ENCODE data around the gene CBL. TPM values are rescaled to one million over a fixed set of nuclear protein-coding genes. Genes with fewer than 3 reads are reported as not detected.
"Not testable (repeated sequence)": the region's sequence is repeated elsewhere in the genome, so short reads cannot be mapped to it uniquely, and the experiment has no call there.

The CBL gene
- total RNA-seq, 2 experiments from 2014 or later, result 45.0 to 47.0 TPM

- CTCF ChIA-PET, result interaction anchor here (1.5 kb wide), 1 partner anchor 18 kb away, joined by 5 read pairs; the partner anchor contains the start of gene CBL
- DNase-seq, result no peak
- no peaks in the 10 kb centered on the region for H3K36me3 Mint-ChIP-seq (ENCODE audit: low read depth)
- no peak overlapping the region for H3K27ac Mint-ChIP-seq
- H3K4me3 Mint-ChIP-seq, result no peak overlapping the region
- no peaks in the 10 kb centered on the region for H3K27me3 Mint-ChIP-seq
- H3K9me3 Mint-ChIP-seq, result no peaks in the 10 kb centered on the region
- no peaks in the 10 kb centered on the region for H3K4me1 Mint-ChIP-seq
- POLR2A ChIA-PET, result no interaction called here
Measured at GRCh38 chr11:119188067-119188466, 18.1 kb upstream of the CBL start.

GRCh38 chr11:119188887-119189286 lies 17.3 kb upstream of the CBL start:
- ChIA-PET CTCF (interaction anchor here (1.3 to 1.5 kb wide), 2 partner anchors 14 to 17 kb away, joined by 3 to 5 read pairs; partner anchors contain the start of gene CBL), POLR2A (interaction anchor here (1.3 kb wide), 1 partner anchor 20 kb away, joined by 3 read pairs; the partner anchor contains the start of gene NLRX1)
- no peak overlapping the region for H3K27ac Mint-ChIP-seq

GRCh38 chr11:119189393-119189792 lies 16.7 kb upstream of the CBL start:
- CTCF ChIA-PET, result interaction anchor here (1.3 kb wide), 1 partner anchor 13 kb away, joined by 3 read pairs; no protein-coding TSS in a partner anchor
- H3K36me3 Mint-ChIP-seq (ENCODE audit: low read depth), result no peaks in the 10 kb centered on the region
- no peak overlapping the region for H3K27ac Mint-ChIP-seq
- no peak for DNase-seq
- no peaks in the 10 kb centered on the region for H3K27me3 Mint-ChIP-seq
- H3K9me3 Mint-ChIP-seq, result no peaks in the 10 kb centered on the region
- POLR2A ChIA-PET, result interaction anchor here (1.3 kb wide), 1 partner anchor 20 kb away, joined by 3 read pairs; the partner anchor contains the start of gene NLRX1
- H3K4me3 Mint-ChIP-seq, result no peak overlapping the region
- H3K4me1 Mint-ChIP-seq, result no peaks in the 10 kb centered on the region

More at GRCh38 chr11:119188887-119189286, 17.3 kb upstream of the CBL start:
- no peak overlapping the region for H3K4me3 Mint-ChIP-seq
- no peaks in the 10 kb centered on the region for H3K36me3 Mint-ChIP-seq (ENCODE audit: low read depth)
- no peaks in the 10 kb centered on the region for H3K4me1 Mint-ChIP-seq
- no peaks in the 10 kb centered on the region for H3K27me3 Mint-ChIP-seq
- H3K9me3 Mint-ChIP-seq, result no peaks in the 10 kb centered on the region
- no peak for DNase-seq

- no peak overlapping the region for H3K4me3 Mint-ChIP-seq
- CTCF ChIA-PET, result interaction anchor here (0.8 to 1.5 kb wide), 3 partner anchors 13 to 134 kb away, joined by 3 read pairs; no protein-coding TSS in a partner anchor
- no peaks in the 10 kb centered on the region for H3K4me1 Mint-ChIP-seq
- POLR2A ChIA-PET, result interaction anchor here (1.0 to 1.3 kb wide), 2 partner anchors 22 to 42 kb away, joined by 3 read pairs; partner anchors contain the start of genes ABCG4 and NLRX1
- H3K36me3 Mint-ChIP-seq (ENCODE audit: low read depth), result no peaks in the 10 kb centered on the region
- H3K27ac Mint-ChIP-seq, result no peak overlapping the region
- no peak for DNase-seq
- H3K9me3 Mint-ChIP-seq, result no peaks in the 10 kb centered on the region
- H3K27me3 Mint-ChIP-seq, result peaks cover 6% of the 10 kb centered on the region
Measured at GRCh38 chr11:119190531-119190930, 15.6 kb upstream of the CBL start.

GRCh38 chr11:119191265-119191664 lies 14.9 kb upstream of the CBL start:
- CTCF ChIA-PET, result interaction anchor here (0.6 to 1.5 kb wide), 5 partner anchors 12 to 170 kb away, joined by 3 read pairs; no protein-coding TSS in a partner anchor
- H3K27ac Mint-ChIP-seq; H3K27me3 Mint-ChIP-seq; H3K4me3 Mint-ChIP-seq; H3K36me3 Mint-ChIP-seq (ENCODE audit: low read depth); DNase-seq; H3K4me1 Mint-ChIP-seq; H3K9me3 Mint-ChIP-seq: not testable (repeated sequence)
- POLR2A ChIA-PET, result interaction anchor here (1.0 kb wide), 1 partner anchor 43 kb away, joined by 3 read pairs; the partner anchor contains the start of gene ABCG4

GRCh38 chr11:119192111-119192510 lies 14.0 kb upstream of the CBL start:
- CTCF ChIA-PET, result no interaction called here
- Mint-ChIP-seq H3K27me3 (peaks cover 6% of the 10 kb centered on the region), H3K36me3 (ENCODE audit: low read depth) (no peaks in the 10 kb centered on the region), H3K4me1 (peaks cover 3% of the 10 kb centered on the region), H3K4me3 (no peak overlapping the region), H3K27ac (no peak overlapping the region), H3K9me3 (no peaks in the 10 kb centered on the region)
- no peak for DNase-seq
- POLR2A ChIA-PET, result no interaction called here

- Mint-ChIP-seq H3K27me3 (peaks cover 6% of the 10 kb centered on the region), H3K9me3 (no peaks in the 10 kb centered on the region), H3K4me1 (peaks cover 3% of the 10 kb centered on the region), H3K4me3 (no peak overlapping the region), H3K36me3 (ENCODE audit: low read depth) (no peaks in the 10 kb centered on the region), H3K27ac (no peak overlapping the region)
- ChIA-PET CTCF (no interaction called here), POLR2A (no interaction called here)
- no peak for DNase-seq
Measured at GRCh38 chr11:119193001-119193400, 13.1 kb upstream of the CBL start.

- ChIA-PET CTCF (no interaction called here), POLR2A (no interaction called here)
- peaks cover 3% of the 10 kb centered on the region for H3K4me1 Mint-ChIP-seq
- no peaks in the 10 kb centered on the region for H3K36me3 Mint-ChIP-seq (ENCODE audit: low read depth)
- H3K27me3 Mint-ChIP-seq, result peaks cover 6% of the 10 kb centered on the region
- H3K9me3 Mint-ChIP-seq, result no peaks in the 10 kb centered on the region
- no peak overlapping the region for H3K4me3 Mint-ChIP-seq
- DNase-seq, result no peak
- no peak overlapping the region for H3K27ac Mint-ChIP-seq
Measured at GRCh38 chr11:119193626-119194025, 12.5 kb upstream of the CBL start.

- H3K9me3 Mint-ChIP-seq, result no peaks in the 10 kb centered on the region
- ChIA-PET POLR2A (interaction anchor here (1.4 kb wide), 1 partner anchor 126 kb away, joined by 4 read pairs; no protein-coding TSS in a partner anchor), CTCF (interaction anchor here (0.5 to 3.7 kb wide), 8 partner anchors 25 to 143 kb away, joined by 3 to 30 read pairs (median 3); partner anchors contain the start of genes NLRX1 and VPS11)
- no peak overlapping the region for H3K4me3 Mint-ChIP-seq
- DNase-seq, result no peak
- H3K4me1 Mint-ChIP-seq, result peaks cover 3% of the 10 kb centered on the region
- H3K27me3 Mint-ChIP-seq, result peaks cover 6% of the 10 kb centered on the region
- H3K36me3 Mint-ChIP-seq (ENCODE audit: low read depth), result no peaks in the 10 kb centered on the region
- H3K27ac Mint-ChIP-seq, result no peak overlapping the region
Measured at GRCh38 chr11:119194811-119195440, 11.2 kb upstream of the CBL start.

- no peak for DNase-seq
- POLR2A ChIA-PET, result interaction anchor here (0.8 to 1.0 kb wide), 2 partner anchors 10 to 125 kb away, joined by 3 to 4 read pairs; no protein-coding TSS in a partner anchor
- CTCF ChIA-PET, result interaction anchor here (1.0 to 3.7 kb wide), 20 partner anchors 11 to 142 kb away, joined by 3 to 30 read pairs (median 5); partner anchors contain the start of genes C2CD2L, CBL, DPAGT1 and HMBS
- H3K9me3 Mint-ChIP-seq, result no peaks in the 10 kb centered on the region
- H3K27me3 Mint-ChIP-seq, result peaks cover 6% of the 10 kb centered on the region
- H3K36me3 Mint-ChIP-seq (ENCODE audit: low read depth), result no peaks in the 10 kb centered on the region
- H3K4me1 Mint-ChIP-seq, result peaks cover 3% of the 10 kb centered on the region
- H3K27ac Mint-ChIP-seq, result no peak overlapping the region
- no peak overlapping the region for H3K4me3 Mint-ChIP-seq
Measured at GRCh38 chr11:119195680-119196079, 10.5 kb upstream of the CBL start.

GRCh38 chr11:119196833-119197483 lies 9.2 kb upstream of the CBL start:
- peak; percentile 70 for DNase-seq
- Mint-ChIP-seq H3K9me3 (no peaks in the 10 kb centered on the region), H3K27me3 (peaks cover 6% of the 10 kb centered on the region), H3K4me3 (no peak overlapping the region), H3K4me1 (peaks cover 3% of the 10 kb centered on the region), H3K27ac (no peak overlapping the region), H3K36me3 (ENCODE audit: low read depth) (no peaks in the 10 kb centered on the region)
- POLR2A ChIA-PET, result interaction anchor here (0.8 to 1.0 kb wide), 5 partner anchors 28 to 199 kb away, joined by 3 to 6 read pairs (median 3); partner anchors contain the start of genes CENATAC and NLRX1
- CTCF ChIA-PET, result interaction anchor here (0.7 to 3.7 kb wide), 28 partner anchors 9 to 281 kb away, joined by 3 to 30 read pairs (median 5); partner anchors contain the start of genes C2CD2L, CBL, DPAGT1 and HINFP

GRCh38 chr11:119198925-119199324 lies 7.2 kb upstream of the CBL start:
- Mint-ChIP-seq H3K27me3 (peaks cover 6% of the 10 kb centered on the region), H3K4me3 (no peak overlapping the region), H3K27ac (no peak overlapping the region), H3K36me3 (ENCODE audit: low read depth) (no peaks in the 10 kb centered on the region), H3K9me3 (no peaks in the 10 kb centered on the region), H3K4me1 (peaks cover 3% of the 10 kb centered on the region)
- POLR2A ChIA-PET, result no interaction called here
- CTCF ChIA-PET, result no interaction called here
- DNase-seq, result no peak

- H3K4me3 Mint-ChIP-seq; H3K27ac Mint-ChIP-seq; H3K27me3 Mint-ChIP-seq; POLR2A ChIA-PET; DNase-seq; H3K9me3 Mint-ChIP-seq; H3K36me3 Mint-ChIP-seq (ENCODE audit: low read depth): not testable (repeated sequence)
- peaks cover 13% of the 10 kb centered on the region for H3K4me1 Mint-ChIP-seq
- CTCF ChIA-PET, result interaction anchor here (0.7 to 1.6 kb wide), 4 partner anchors 14 to 140 kb away, joined by 3 to 6 read pairs (median 4); partner anchors contain the start of gene NLRX1
Measured at GRCh38 chr11:119201236-119201635, 4.9 kb upstream of the CBL start.

All from activated CD4-positive, alpha-beta memory T cell treated with anti-CD3 and anti-CD28 coated beads, Interleukin-2, amount 10 ng/mL, durations not matched to agents 7 days and 5 days (primary cell).